MM.1S (cell line): Measurements from ENCODE around the gene PPP6R1.

ENCODE experiments used
- DNase-seq: peaks from one replicate; pipeline ENCODE4 v3.0.0-alpha.2; 2015
- H2AFZ ChIP-seq: fragments of 300-600 bp; sonication (generic); 2 replicates; pipeline ENCODE4 v1.6.0; 2016; ENCODE audit warnings: antibody characterized with exemption, low read length
- H3F3A ChIP-seq: fragments of 300-600 bp; sonication (generic); 2 replicates; pipeline ENCODE4 v1.6.1; 2016; ENCODE audit warnings: mild to moderate bottlenecking, antibody characterized with exemption, low read length, moderate library complexity, mixed read lengths; ENCODE audit not compliant: insufficient read depth
- H3K27ac ChIP-seq: fragments of 300-600 bp; sonication (generic); 2 replicates; pipeline ENCODE4 v1.5.1; 2016; ENCODE audit warnings: mild to moderate bottlenecking, low read length
- H3K27me3 ChIP-seq: fragments of 300-600 bp; sonication (generic); replicated peaks from 2 replicates; pipeline ENCODE4 v1.6.0; 2016; ENCODE audit warnings: low read length; ENCODE audit not compliant: insufficient read depth
- H3K36me3 ChIP-seq: fragments of 300-600 bp; sonication (generic); replicated peaks from 2 replicates; pipeline ENCODE4 v1.6.1; 2016; ENCODE audit warnings: mild to moderate bottlenecking, low read length, mixed read lengths; ENCODE audit not compliant: insufficient read depth
- H3K4me1 ChIP-seq: fragments of 300-600 bp; sonication (generic); 2 replicates; pipeline ENCODE4 v1.6.1; 2016; ENCODE audit warnings: low read length, mixed read lengths
- H3K4me2 ChIP-seq: fragments of 300-600 bp; sonication (generic); 2 replicates; pipeline ENCODE4 v1.6.0; 2016; ENCODE audit warnings: low read depth, low read length
- H3K4me3 ChIP-seq: fragments of 300-600 bp; sonication (generic); 2 replicates; pipeline ENCODE4 v1.5.1; 2016; ENCODE audit warnings: low read length, mixed read lengths
- H3K79me2 ChIP-seq: fragments of 300-600 bp; sonication (generic); 2 replicates; pipeline ENCODE4 v1.6.1; 2016; ENCODE audit warnings: mixed run types, low read length, mixed read lengths
- H3K9ac ChIP-seq: fragments of 300-600 bp; sonication (generic); 2 replicates; pipeline ENCODE4 v1.6.1; 2016; ENCODE audit warnings: low read length, mixed read lengths
- H3K9me2 ChIP-seq: fragments of 300-600 bp; sonication (generic); replicated peaks from 2 replicates; pipeline ENCODE4 v1.6.1; 2016; ENCODE audit warnings: mild to moderate bottlenecking, low read length, mixed read lengths; ENCODE audit not compliant: insufficient read depth
- H3K9me3 ChIP-seq: fragments of 300-600 bp; sonication (generic); replicated peaks from 2 replicates; pipeline ENCODE4 v1.6.1; 2016; ENCODE audit warnings: mild to moderate bottlenecking, low read length, mixed read lengths; ENCODE audit not compliant: insufficient read depth
- H4K20me1 ChIP-seq: fragments of 300-600 bp; sonication (generic); 2 replicates; pipeline ENCODE4 v1.6.1; 2016; ENCODE audit warnings: mild to moderate bottlenecking, low read length, moderate library complexity, mixed read lengths; ENCODE audit not compliant: insufficient read depth
- EZH2 ChIP-seq: fragments of 300-600 bp; sonication (generic); optimal IDR thresholded peaks from 2 replicates; pipeline ENCODE3; 2017; ENCODE audit warnings: low read depth, mild to moderate bottlenecking, antibody characterized with exemption, low read length, mixed read lengths
- EZH2phosphoT487 ChIP-seq: fragments of 300-600 bp; sonication (generic); IDR thresholded peaks from 2 replicates; pipeline ENCODE4 v1.6.1; 2018; ENCODE audit warnings: antibody characterized with exemption, low read length
- TF ChIP-seq, protein P1 (sequence below): fragments of 300-600 bp; sonication (generic); IDR thresholded peaks from 2 replicates; pipeline ENCODE4 v1.5.1; 2016; ENCODE audit warnings: antibody characterized with exemption, low read length, mixed read lengths

Gene PPP6R1

DNA sequence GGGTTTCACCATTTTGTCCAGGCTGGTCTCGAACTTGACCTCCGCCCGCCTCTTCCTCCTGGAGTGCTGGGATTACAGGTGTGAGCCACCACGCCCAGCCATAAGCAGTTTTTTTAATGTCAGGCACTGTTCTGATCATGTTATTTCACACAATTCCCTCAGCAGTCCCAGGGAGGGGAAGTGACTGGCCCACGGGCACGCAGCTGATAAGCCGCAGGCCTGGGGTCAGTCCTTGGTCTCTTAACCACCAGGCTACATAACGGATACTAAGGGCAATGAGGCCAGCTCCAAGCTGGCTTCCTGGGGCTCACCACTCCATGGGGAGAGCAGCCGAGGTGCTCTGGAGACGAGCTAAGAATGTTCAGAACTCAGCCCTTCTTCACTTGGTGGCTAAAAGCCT lies 38.5 kb upstream of the PPP6R1 start:
- H3K4me3 ChIP-seq = no peak overlapping the region
- no peaks in the 10 kb centered on the region for H3K4me1 ChIP-seq
- no peak overlapping the region for H2AFZ ChIP-seq
- no peaks in the 10 kb centered on the region for H3K9me2 ChIP-seq
- H3K9ac ChIP-seq = no peak overlapping the region
- no peaks in the 10 kb centered on the region for H3K9me3 ChIP-seq
- no peaks in the 10 kb centered on the region for H3K79me2 ChIP-seq
- no peaks in the 10 kb centered on the region for H4K20me1 ChIP-seq
- no peaks in the 10 kb centered on the region for H3K36me3 ChIP-seq
- TF ChIP-seq EZH2phosphoT487 (no peak), EZH2 (no peak)
- TF ChIP-seq, protein P1, sequence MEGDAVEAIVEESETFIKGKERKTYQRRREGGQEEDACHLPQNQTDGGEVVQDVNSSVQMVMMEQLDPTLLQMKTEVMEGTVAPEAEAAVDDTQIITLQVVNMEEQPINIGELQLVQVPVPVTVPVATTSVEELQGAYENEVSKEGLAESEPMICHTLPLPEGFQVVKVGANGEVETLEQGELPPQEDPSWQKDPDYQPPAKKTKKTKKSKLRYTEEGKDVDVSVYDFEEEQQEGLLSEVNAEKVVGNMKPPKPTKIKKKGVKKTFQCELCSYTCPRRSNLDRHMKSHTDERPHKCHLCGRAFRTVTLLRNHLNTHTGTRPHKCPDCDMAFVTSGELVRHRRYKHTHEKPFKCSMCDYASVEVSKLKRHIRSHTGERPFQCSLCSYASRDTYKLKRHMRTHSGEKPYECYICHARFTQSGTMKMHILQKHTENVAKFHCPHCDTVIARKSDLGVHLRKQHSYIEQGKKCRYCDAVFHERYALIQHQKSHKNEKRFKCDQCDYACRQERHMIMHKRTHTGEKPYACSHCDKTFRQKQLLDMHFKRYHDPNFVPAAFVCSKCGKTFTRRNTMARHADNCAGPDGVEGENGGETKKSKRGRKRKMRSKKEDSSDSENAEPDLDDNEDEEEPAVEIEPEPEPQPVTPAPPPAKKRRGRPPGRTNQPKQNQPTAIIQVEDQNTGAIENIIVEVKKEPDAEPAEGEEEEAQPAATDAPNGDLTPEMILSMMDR = no peak
- no peak for DNase-seq
- H3K4me2 ChIP-seq = no peak overlapping the region
- no peak overlapping the region for H3K27ac ChIP-seq
- H3K27me3 ChIP-seq = no peaks in the 10 kb centered on the region
- H3F3A ChIP-seq = 0 out of 2 replicates have a peak, but pooled peaks cover under 1% of the 10 kb centered on the region

- no peaks in the 10 kb centered on the region for H3K27me3 ChIP-seq
- no peak overlapping the region for H3K27ac ChIP-seq
- H3K79me2 ChIP-seq = no peaks in the 10 kb centered on the region
- H3K4me1 ChIP-seq = peaks cover 4% of the 10 kb centered on the region; the same call in 1 of the 2 replicates
- 0 out of 2 replicates have a peak, but pooled peaks cover 3% of the 10 kb centered on the region for H3F3A ChIP-seq
- no peaks in the 10 kb centered on the region for H3K9me2 ChIP-seq
- H3K4me2 ChIP-seq = no peak overlapping the region
- no peaks in the 10 kb centered on the region for H3K36me3 ChIP-seq
- DNase-seq = no peak
- H2AFZ ChIP-seq = no peak overlapping the region
- H3K9me3 ChIP-seq = no peaks in the 10 kb centered on the region
- no peak overlapping the region for H3K4me3 ChIP-seq
- H4K20me1 ChIP-seq = no peaks in the 10 kb centered on the region
- H3K9ac ChIP-seq = no peak overlapping the region
- TF ChIP-seq, protein P1 = no peak
- no peak for TF ChIP-seq EZH2phosphoT487
- TF ChIP-seq EZH2 = no peak
Measured at GRCh38 chr19:55289117-55289796, 30.4 kb upstream of the PPP6R1 start.

DNA sequence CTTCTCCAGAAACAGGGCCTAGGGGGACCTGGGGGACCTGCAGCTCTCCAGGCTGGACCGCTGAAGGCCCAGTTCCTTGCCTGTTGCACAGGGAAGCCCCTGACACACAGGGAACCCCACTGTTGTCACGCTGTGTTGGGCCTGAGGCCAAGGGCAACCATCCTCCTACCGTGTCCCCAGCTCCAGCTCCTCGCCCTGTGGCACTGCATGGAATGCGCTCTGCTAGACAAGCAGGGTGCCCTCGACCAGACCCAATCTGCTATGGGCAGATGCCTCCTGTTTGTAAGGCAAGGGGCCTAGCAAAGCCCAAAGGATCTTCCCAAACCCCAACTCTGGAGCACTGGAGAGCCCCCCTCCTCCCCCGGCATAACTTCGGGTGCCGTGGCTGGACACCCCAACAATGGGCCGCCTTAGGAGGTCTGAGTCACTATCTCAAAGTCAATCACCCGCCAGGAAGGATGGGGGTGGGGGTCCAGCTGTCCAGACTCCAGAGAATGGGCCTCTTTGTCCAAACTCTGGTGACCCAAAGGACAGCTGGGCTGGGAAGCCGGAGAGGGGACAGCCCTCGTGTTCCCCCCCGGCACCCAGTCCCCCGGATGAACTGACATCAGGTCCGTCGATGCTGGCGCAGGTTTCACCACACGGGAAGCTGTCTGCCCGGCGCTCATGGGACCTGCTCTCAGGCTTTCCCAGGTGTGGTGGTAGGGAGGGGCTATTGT lies 28.7 kb upstream of the PPP6R1 start:
- H3K4me2 ChIP-seq = no peak overlapping the region
- no peak overlapping the region for H2AFZ ChIP-seq
- H3K9me2 ChIP-seq = no peaks in the 10 kb centered on the region
- no peaks in the 10 kb centered on the region for H3K9me3 ChIP-seq
- peaks cover 10% of the 10 kb centered on the region; the same call in 1 of the 2 replicates for H3K4me1 ChIP-seq
- no peak overlapping the region for H3K9ac ChIP-seq
- H3K79me2 ChIP-seq = no peaks in the 10 kb centered on the region
- no peak for DNase-seq
- no peaks in the 10 kb centered on the region for H4K20me1 ChIP-seq
- no peaks in the 10 kb centered on the region for H3K27me3 ChIP-seq
- no peak overlapping the region for H3K27ac ChIP-seq
- no peak overlapping the region for H3K4me3 ChIP-seq
- TF ChIP-seq, protein P1 = no peak
- TF ChIP-seq EZH2phosphoT487 = no peak
- no peak for TF ChIP-seq EZH2
- H3K36me3 ChIP-seq = no peaks in the 10 kb centered on the region
- 0 out of 2 replicates have a peak, but pooled peaks cover 3% of the 10 kb centered on the region for H3F3A ChIP-seq
